NT2/D1 (cell line): ENCODE results near the gene NPTXR.

Experiments used
- SUZ12 ChIP-seq: IDR thresholded peaks from 2 replicates; pipeline ENCODE4 v1.6.1; 2011; ENCODE audit not compliant: insufficient read length, insufficient read depth; ENCODE audit errors: extremely low read depth
- YY1 ChIP-seq: IDR thresholded peaks from 2 replicates; pipeline ENCODE4 v1.6.1; 2011; ENCODE audit not compliant: insufficient read length, insufficient read depth
- ZNF274 ChIP-seq: IDR thresholded peaks from 2 replicates; pipeline ENCODE4 v1.6.1; 2011; ENCODE audit warnings: mild to moderate bottlenecking, low read depth, low read length

GRCh38 chr22:38839686-38840085, 4.1 kb downstream of the NPTXR start:
- no peak for TF ChIP-seq YY1
- no peak for TF ChIP-seq ZNF274
- no peak for TF ChIP-seq SUZ12
